ENCODE data around the gene RNF166.

The RNF166 gene

GRCh38 chr16:88705801-88706228 lies 393 bp downstream of the RNF166 start:
- DNase-seq: no peak

GRCh38 chr16:88705076-88705684 lies 1.0 kb downstream of the RNF166 start:
- DNase-seq: no peak

GRCh38 chr16:88703486-88704309 lies 2.5 kb downstream of the RNF166 start:
- DNase-seq: no peak

GRCh38 chr16:88702371-88703210 lies 3.6 kb downstream of the RNF166 start:
- no peak for DNase-seq

GRCh38 chr16:88701581-88702370 lies 4.4 kb downstream of the RNF166 start:
- DNase-seq: no peak

- no peak for DNase-seq
Observed at GRCh38 chr16:88700636-88701482, 5.3 kb downstream of the RNF166 start.

- no peak for DNase-seq
Observed at GRCh38 chr16:88700322-88700635, 5.9 kb downstream of the RNF166 start.

GRCh38 chr16:88699180-88699579 lies 7.0 kb downstream of the RNF166 start:
- no peak for DNase-seq

- DNase-seq: no peak
Observed at GRCh38 chr16:88698646-88699045, 7.6 kb downstream of the RNF166 start.

GRCh38 chr16:88697831-88698615 lies 8.2 kb downstream of the RNF166 start:
- no peak for DNase-seq

- DNase-seq: no peak
Observed at GRCh38 chr16:88697116-88697830, 8.9 kb downstream of the RNF166 start.

GRCh38 chr16:88696441-88696840 lies 9.8 kb downstream of the RNF166 start:
- no peak for DNase-seq

GRCh38 chr16:88695753-88696152 lies 10.5 kb downstream of the RNF166 start:
- no peak for DNase-seq

- DNase-seq: no peak
Observed at GRCh38 chr16:88695218-88695617, 11.0 kb downstream of the RNF166 start.

- no peak for DNase-seq
Observed at GRCh38 chr16:88694221-88695087, 11.8 kb downstream of the RNF166 start.

GRCh38 chr16:88693420-88694177 lies 12.6 kb downstream of the RNF166 start:
- no peak for DNase-seq

GRCh38 chr16:88692861-88693260 lies 13.3 kb downstream of the RNF166 start:
- no peak for DNase-seq

GRCh38 chr16:88691924-88692560 lies 14.2 kb downstream of the RNF166 start:
- DNase-seq: no peak
